ENCODE results near the gene C16orf90. TPM values are rescaled to one million over a fixed set of nuclear protein-coding genes. Genes with fewer than 3 reads are reported as not detected.

The C16orf90 gene
- total RNA-seq, 1 experiment from 2014 or later = not detected

GRCh38 chr16:3520413-3520812 is 25.1 kb upstream of the C16orf90 start:
- H3K4me3 ChIP-seq (ENCODE audit: low read depth, low read length, poor library complexity, severe bottlenecking) = no peak overlapping the region
- no peaks in the 10 kb centered on the region for H3K9me3 ChIP-seq (ENCODE audit: low read depth, low read length, poor library complexity, severe bottlenecking)
- intact Hi-C loops (cut with micrococcal nuclease; ENCODE audit: unreplicated experiment) = no loop called here
- H3K36me3 ChIP-seq (ENCODE audit: insufficient read depth, low read length, poor library complexity, severe bottlenecking) = peaks cover 49% of the 10 kb centered on the region
- no TSS peak for BruUV-seq (replicated peaks)
- ChIA-PET POLR2A (ENCODE audit: low non-redundant PET) (no interaction called here), CTCF (no interaction called here)
- H3K4me1 ChIP-seq (ENCODE audit: insufficient read depth, low read length, poor library complexity, severe bottlenecking) = no peaks in the 10 kb centered on the region
- no peaks in the 10 kb centered on the region for H3K27me3 ChIP-seq (replicated peaks; ENCODE audit: insufficient read depth, low read depth, low read length, poor library complexity)
- no peak for TF ChIP-seq EZH2 (IDR thresholded peaks at IDR 0.05; ENCODE audit: borderline replicate concordance, low read depth, low read length, poor library complexity, severe bottlenecking)
- no peak for TF ChIP-seq CTCF (conservative IDR thresholded peaks at IDR 0.05; ENCODE audit: low read depth, low read length)
- H3K27ac ChIP-seq (ENCODE audit: low read depth, low read length, poor library complexity, severe bottlenecking) = no peak overlapping the region
- DNase-seq (ENCODE audit: low spot score) = no peak

GRCh38 chr16:3519581-3519980 is 24.3 kb upstream of the C16orf90 start:
- CTCF ChIA-PET = no interaction called here
- intact Hi-C loops (cut with micrococcal nuclease; ENCODE audit: unreplicated experiment) = no loop called here
- Histone ChIP-seq H3K4me3 (ENCODE audit: low read depth, low read length, poor library complexity, severe bottlenecking) (no peak overlapping the region), H3K36me3 (ENCODE audit: insufficient read depth, low read length, poor library complexity, severe bottlenecking) (peaks cover 52% of the 10 kb centered on the region), H3K27me3 (replicated peaks; ENCODE audit: insufficient read depth, low read depth, low read length, poor library complexity) (no peaks in the 10 kb centered on the region), H3K9me3 (ENCODE audit: low read depth, low read length, poor library complexity, severe bottlenecking) (no peaks in the 10 kb centered on the region), H3K4me1 (ENCODE audit: insufficient read depth, low read length, poor library complexity, severe bottlenecking) (no peaks in the 10 kb centered on the region), H3K27ac (ENCODE audit: low read depth, low read length, poor library complexity, severe bottlenecking) (no peak overlapping the region)
- no peak for TF ChIP-seq CTCF (conservative IDR thresholded peaks at IDR 0.05; ENCODE audit: low read depth, low read length)
- TF ChIP-seq EZH2 (IDR thresholded peaks at IDR 0.05; ENCODE audit: borderline replicate concordance, low read depth, low read length, poor library complexity, severe bottlenecking) = no peak
- DNase-seq (ENCODE audit: low spot score) = no peak
- POLR2A ChIA-PET (ENCODE audit: low non-redundant PET) = no interaction called here
- no TSS peak for BruUV-seq (replicated peaks)

DNA sequence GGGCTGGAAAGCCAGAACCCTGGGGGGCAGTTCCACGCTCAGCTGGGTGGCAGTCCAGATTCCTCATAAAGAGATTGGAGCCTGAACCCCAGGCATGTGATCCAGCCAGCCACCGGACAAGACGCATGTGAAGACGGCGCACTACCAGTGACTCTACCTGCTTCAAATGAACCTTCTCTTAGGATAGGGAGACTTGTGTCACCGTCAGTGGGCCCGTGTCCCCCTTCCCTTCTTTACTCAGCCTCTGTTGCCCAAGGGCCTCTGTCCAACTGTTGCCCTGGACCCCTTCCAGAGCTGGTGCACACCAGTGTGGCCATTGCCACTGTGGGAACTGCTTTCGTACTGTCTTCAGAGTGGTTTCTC is 23.7 kb upstream of the C16orf90 start:
- BruUV-seq (replicated peaks) = no TSS peak
- ChIA-PET CTCF (no interaction called here), POLR2A (ENCODE audit: low non-redundant PET) (no interaction called here)
- no peaks in the 10 kb centered on the region for H3K27me3 ChIP-seq (replicated peaks; ENCODE audit: insufficient read depth, low read depth, low read length, poor library complexity)
- H3K4me3 ChIP-seq (ENCODE audit: low read depth, low read length, poor library complexity, severe bottlenecking) = no peak overlapping the region
- no peak overlapping the region for H3K27ac ChIP-seq (ENCODE audit: low read depth, low read length, poor library complexity, severe bottlenecking)
- H3K36me3 ChIP-seq (ENCODE audit: insufficient read depth, low read length, poor library complexity, severe bottlenecking) = peaks cover 54% of the 10 kb centered on the region
- intact Hi-C loops (cut with micrococcal nuclease; ENCODE audit: unreplicated experiment) = no loop called here
- TF ChIP-seq EZH2 (IDR thresholded peaks at IDR 0.05; ENCODE audit: borderline replicate concordance, low read depth, low read length, poor library complexity, severe bottlenecking) = no peak
- TF ChIP-seq CTCF (conservative IDR thresholded peaks at IDR 0.05; ENCODE audit: low read depth, low read length) = no peak
- no peaks in the 10 kb centered on the region for H3K9me3 ChIP-seq (ENCODE audit: low read depth, low read length, poor library complexity, severe bottlenecking)
- no peak for DNase-seq (ENCODE audit: low spot score)
- H3K4me1 ChIP-seq (ENCODE audit: insufficient read depth, low read length, poor library complexity, severe bottlenecking) = no peaks in the 10 kb centered on the region
